ENCODE results near the gene SERPINF2.
"Not testable (repeated sequence)": the region's sequence is repeated elsewhere in the genome, so short reads cannot be mapped to it uniquely, and the experiment has no call there.

SERPINF2 gene

DNA sequence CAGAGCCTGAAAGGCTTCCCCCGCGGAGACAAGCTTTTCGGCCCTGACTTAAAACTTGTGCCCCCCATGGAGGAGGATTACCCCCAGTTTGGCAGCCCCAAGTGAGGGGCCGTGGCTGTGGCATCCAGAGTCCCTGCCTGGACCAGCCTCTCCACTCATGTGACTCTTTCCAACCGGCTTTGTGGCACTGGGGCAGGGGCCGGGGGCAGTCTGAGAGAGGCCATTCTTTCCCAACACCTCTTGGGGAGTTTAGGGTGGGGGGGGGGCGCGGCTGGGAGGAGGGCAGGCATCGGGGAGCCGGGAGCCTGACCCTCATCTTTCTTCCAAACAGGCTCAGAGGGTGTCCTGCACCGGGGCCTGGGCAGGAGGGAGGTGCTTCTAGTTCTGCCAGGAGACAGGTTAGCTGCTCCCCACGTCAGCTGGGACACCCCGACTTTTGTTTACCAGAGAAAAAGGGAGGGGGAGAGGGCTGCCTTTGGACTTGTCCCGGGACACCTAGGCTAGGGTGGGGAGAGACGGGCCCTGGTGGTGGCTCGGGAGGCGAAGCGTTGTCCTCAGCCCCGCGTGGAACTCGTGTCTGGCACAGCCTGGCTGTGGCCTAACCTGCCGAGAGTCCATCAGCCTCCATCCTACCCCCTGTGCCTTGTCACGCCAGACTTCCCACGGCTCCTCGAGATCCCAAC lies 11.9 kb downstream of the SERPINF2 start:
- peaks cover 19% of the 10 kb centered on the region for H3K4me1 Mint-ChIP-seq
- H3K9me3 Mint-ChIP-seq = no peaks in the 10 kb centered on the region
- H3K27ac Mint-ChIP-seq = no peak overlapping the region
- H3K27me3 Mint-ChIP-seq = no peaks in the 10 kb centered on the region
- no peaks in the 10 kb centered on the region for H3K36me3 Mint-ChIP-seq
- DNase-seq (ENCODE audit: low spot score in 2 of 2) = no peak
- H3K4me3 Mint-ChIP-seq = no peak overlapping the region
- no peak for ATAC-seq (ENCODE audit: low read depth)

DNA sequence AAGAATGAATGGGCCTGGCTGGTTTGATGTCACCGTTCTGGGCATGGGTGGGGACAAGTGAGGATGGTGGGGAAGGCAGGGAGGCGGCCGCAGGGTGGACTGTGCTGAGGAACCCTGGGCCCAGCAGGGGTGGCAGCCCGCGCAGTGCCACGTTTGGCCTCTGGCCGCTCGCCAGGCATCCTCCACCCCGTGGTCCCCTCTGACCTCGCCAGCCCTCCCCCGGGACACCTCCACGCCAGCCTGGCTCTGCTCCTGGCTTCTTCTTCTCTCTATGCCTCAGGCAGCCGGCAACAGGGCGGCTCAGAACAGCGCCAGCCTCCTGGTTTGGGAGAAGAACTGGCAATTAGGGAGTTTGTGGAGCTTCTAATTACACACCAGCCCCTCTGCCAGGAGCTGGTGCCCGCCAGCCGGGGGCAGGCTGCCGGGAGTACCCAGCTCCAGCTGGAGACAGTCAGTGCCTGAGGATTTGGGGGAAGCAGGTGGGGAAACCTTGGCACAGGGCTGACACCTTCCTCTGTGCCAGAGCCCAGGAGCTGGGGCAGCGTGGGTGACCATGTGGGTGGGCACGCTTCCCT lies 12.7 kb downstream of the SERPINF2 start:
- Mint-ChIP-seq H3K4me1 (peaks cover 19% of the 10 kb centered on the region), H3K27me3 (no peaks in the 10 kb centered on the region), H3K36me3 (no peaks in the 10 kb centered on the region)

GRCh38 chr17:1755827-1756262 lies 13.2 kb downstream of the SERPINF2 start:
- no peak overlapping the region for H3K27ac Mint-ChIP-seq
- H3K9me3 Mint-ChIP-seq = no peaks in the 10 kb centered on the region

More for the DNA sequence above, 12.7 kb downstream of the SERPINF2 start:
- ATAC-seq (ENCODE audit: low read depth) = no peak
- no peak overlapping the region for H3K4me3 Mint-ChIP-seq
- H3K27ac Mint-ChIP-seq = no peak overlapping the region
- no peaks in the 10 kb centered on the region for H3K9me3 Mint-ChIP-seq
- DNase-seq (ENCODE audit: low spot score in 2 of 2) = no peak

DNA sequence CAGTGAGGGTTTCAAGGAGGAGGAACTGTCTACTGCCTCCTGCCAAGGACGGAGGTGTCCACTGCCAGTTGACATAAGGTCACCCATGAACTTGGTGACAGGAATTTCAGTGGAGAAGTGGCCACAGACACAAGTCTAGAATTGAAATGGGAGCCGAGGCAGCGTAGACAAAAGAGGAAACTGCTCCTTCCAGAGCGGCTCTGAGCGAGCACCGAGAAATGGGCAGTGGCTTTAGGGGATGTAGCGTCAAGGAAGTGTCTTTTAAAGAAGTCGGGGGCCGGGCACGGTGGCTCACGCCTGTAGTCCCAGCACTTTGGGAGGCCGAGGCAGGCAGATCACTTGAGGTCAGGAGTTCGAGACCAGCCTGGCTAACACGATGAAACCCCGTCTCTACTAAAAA lies 16.1 kb downstream of the SERPINF2 start:
- Mint-ChIP-seq H3K9me3 (no peaks in the 10 kb centered on the region), H3K4me1 (peaks cover 23% of the 10 kb centered on the region), H3K4me3 (no peak overlapping the region), H3K36me3 (no peaks in the 10 kb centered on the region), H3K27me3 (no peaks in the 10 kb centered on the region), H3K27ac (peak overlapping the region; percentile 15)
- ATAC-seq (ENCODE audit: low read depth) (peak; percentile 47), DNase-seq (ENCODE audit: low spot score in 2 of 2) (no peak)

More at GRCh38 chr17:1755827-1756262, 13.2 kb downstream of the SERPINF2 start:
- H3K4me3 Mint-ChIP-seq = no peak overlapping the region
- ATAC-seq (ENCODE audit: low read depth) = no peak
- H3K27me3 Mint-ChIP-seq = no peaks in the 10 kb centered on the region
- no peaks in the 10 kb centered on the region for H3K36me3 Mint-ChIP-seq
- DNase-seq (ENCODE audit: low spot score in 2 of 2) = no peak
- H3K4me1 Mint-ChIP-seq = peaks cover 18% of the 10 kb centered on the region

DNA sequence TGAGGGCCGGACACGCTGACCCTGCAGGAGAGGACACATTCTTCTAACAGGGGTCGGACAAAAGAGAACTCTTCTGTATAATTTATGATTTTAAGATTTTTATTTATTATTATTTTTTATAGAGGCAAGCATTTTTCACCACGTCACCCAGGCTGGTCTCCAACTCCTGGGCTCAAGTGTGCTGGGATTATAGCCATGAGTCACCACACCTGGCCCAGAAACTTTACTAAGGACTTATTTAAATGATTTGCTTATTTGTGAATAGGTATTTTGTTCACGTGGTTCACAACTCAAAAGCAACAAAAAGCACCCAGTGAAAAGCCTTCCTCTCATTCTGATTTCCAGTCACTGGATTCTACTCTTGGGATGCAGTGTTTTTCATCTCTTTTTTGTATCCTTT lies 16.9 kb downstream of the SERPINF2 start:
- Mint-ChIP-seq H3K4me1 (peaks cover 29% of the 10 kb centered on the region), H3K9me3 (no peaks in the 10 kb centered on the region), H3K27ac (no peak overlapping the region), H3K4me3 (no peak overlapping the region), H3K27me3 (no peaks in the 10 kb centered on the region), H3K36me3 (no peaks in the 10 kb centered on the region)
- DNase-seq (ENCODE audit: low spot score in 2 of 2) (no peak), ATAC-seq (ENCODE audit: low read depth) (no peak)

GRCh38 chr17:1762233-1762900 lies 19.7 kb downstream of the SERPINF2 start:
- Mint-ChIP-seq H3K4me1 (peaks cover 26% of the 10 kb centered on the region), H3K36me3 (no peaks in the 10 kb centered on the region), H3K4me3 (no peak overlapping the region), H3K9me3 (no peaks in the 10 kb centered on the region), H3K27ac (peak overlapping the region; percentile 77), H3K27me3 (no peaks in the 10 kb centered on the region)
- DNase-seq (ENCODE audit: low spot score in 2 of 2) (no peak), ATAC-seq (ENCODE audit: low read depth) (no peak)

- Mint-ChIP-seq H3K27ac (no peak overlapping the region), H3K36me3 (no peaks in the 10 kb centered on the region), H3K4me3 (peak overlapping the region; percentile 25), H3K4me1 (peaks cover 31% of the 10 kb centered on the region), H3K27me3 (no peaks in the 10 kb centered on the region), H3K9me3 (no peaks in the 10 kb centered on the region)
- ATAC-seq (ENCODE audit: low read depth) (peak; percentile 63), DNase-seq (ENCODE audit: low spot score in 2 of 2) (no peak)
These were observed 20.5 kb downstream of the SERPINF2 start for GRCh38 chr17:1762901-1763898.

DNA sequence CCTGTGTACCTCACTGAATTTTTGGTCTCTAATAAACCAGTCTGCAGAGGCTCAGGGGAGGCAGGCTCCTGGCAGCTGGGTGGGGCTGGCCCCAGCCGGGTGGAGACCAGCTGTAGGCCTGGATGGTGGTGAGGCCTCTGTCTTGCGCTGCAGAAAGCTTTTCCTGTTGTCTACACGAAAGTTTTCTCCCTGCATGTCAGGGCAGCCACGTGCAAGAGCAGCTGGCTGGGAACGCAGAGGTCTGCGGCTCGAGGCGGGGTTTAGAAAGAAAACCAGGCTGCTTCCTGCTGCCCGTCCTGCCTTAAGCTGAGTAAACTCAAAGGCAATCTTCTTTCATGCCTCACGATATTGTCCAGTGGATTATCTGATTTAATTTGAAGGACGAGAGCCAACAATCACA lies 21.6 kb downstream of the SERPINF2 start:
- Mint-ChIP-seq H3K36me3 (no peaks in the 10 kb centered on the region), H3K4me3 (peak overlapping the region; percentile 15)
- DNase-seq (ENCODE audit: low spot score in 2 of 2) = no peak

DNA sequence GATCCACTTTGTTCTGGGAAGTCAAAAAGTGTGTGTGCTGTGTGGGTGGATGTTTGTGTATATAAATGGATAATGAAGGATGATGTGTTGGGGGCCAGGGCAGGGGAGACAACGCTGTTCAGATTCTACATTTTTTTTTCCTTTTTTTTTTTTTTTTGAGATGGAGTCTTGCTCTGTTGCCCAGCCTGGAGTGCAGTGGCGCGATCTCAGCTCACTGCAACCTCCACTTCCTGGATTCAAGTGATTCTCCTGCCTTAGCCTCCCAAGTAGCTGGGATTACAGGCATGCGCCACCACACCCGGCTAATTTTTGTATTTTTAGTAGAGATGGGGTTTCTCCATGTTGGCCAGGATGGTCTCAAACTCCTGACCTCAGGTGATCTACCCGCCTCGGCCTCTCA lies 22.0 kb downstream of the SERPINF2 start:
- not testable (repeated sequence) for ATAC-seq (ENCODE audit: low read depth)

More for the DNA sequence above, 21.6 kb downstream of the SERPINF2 start:
- Mint-ChIP-seq H3K27me3 (no peaks in the 10 kb centered on the region), H3K27ac (peak overlapping the region; percentile 68), H3K4me1 (peaks cover 26% of the 10 kb centered on the region), H3K9me3 (no peaks in the 10 kb centered on the region)
- peak; percentile 74 for ATAC-seq (ENCODE audit: low read depth)

DNA sequence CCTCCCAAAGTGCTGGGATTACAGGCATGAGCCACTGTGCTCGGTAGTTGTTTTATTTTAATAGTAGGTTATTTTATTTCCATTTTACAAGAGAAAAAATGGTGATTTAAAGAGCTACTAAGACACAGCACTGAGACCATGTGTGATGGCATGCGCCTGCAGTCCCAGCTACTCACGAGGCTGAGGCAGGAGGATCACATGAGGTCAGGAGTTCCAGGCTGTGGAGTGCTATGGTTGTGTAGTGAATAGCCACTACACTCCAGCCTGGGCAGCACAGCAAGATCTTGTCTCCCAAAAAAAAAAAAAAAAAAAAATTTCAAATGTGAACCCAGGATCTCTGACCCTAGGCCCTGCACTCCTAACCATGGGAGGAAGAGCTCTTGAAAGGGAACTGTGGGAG lies 22.9 kb downstream of the SERPINF2 start:
- Mint-ChIP-seq H3K27ac (no peak overlapping the region), H3K27me3 (no peaks in the 10 kb centered on the region), H3K36me3 (no peaks in the 10 kb centered on the region), H3K4me3 (no peak overlapping the region), H3K9me3 (no peaks in the 10 kb centered on the region), H3K4me1 (peaks cover 31% of the 10 kb centered on the region)
- no peak for DNase-seq (ENCODE audit: low spot score in 2 of 2)
- no peak for ATAC-seq (ENCODE audit: low read depth)

More for the DNA sequence above, 22.0 kb downstream of the SERPINF2 start:
- not testable (repeated sequence) for H3K27me3 Mint-ChIP-seq; H3K9me3 Mint-ChIP-seq; DNase-seq (ENCODE audit: low spot score in 2 of 2); H3K36me3 Mint-ChIP-seq
- peak overlapping the region; percentile 15 for H3K4me3 Mint-ChIP-seq
- H3K27ac Mint-ChIP-seq = peak overlapping the region; percentile 68
- peaks cover 26% of the 10 kb centered on the region for H3K4me1 Mint-ChIP-seq

- ATAC-seq (ENCODE audit: low read depth) = no peak
- no peak overlapping the region for H3K27ac Mint-ChIP-seq
- no peak for DNase-seq (ENCODE audit: low spot score in 2 of 2)
- peaks cover 34% of the 10 kb centered on the region for H3K4me1 Mint-ChIP-seq
- H3K4me3 Mint-ChIP-seq = no peak overlapping the region
- H3K9me3 Mint-ChIP-seq = no peaks in the 10 kb centered on the region
- no peaks in the 10 kb centered on the region for H3K27me3 Mint-ChIP-seq
- H3K36me3 Mint-ChIP-seq = no peaks in the 10 kb centered on the region
These were observed 23.9 kb downstream of the SERPINF2 start for GRCh38 chr17:1766382-1767135.

DNA sequence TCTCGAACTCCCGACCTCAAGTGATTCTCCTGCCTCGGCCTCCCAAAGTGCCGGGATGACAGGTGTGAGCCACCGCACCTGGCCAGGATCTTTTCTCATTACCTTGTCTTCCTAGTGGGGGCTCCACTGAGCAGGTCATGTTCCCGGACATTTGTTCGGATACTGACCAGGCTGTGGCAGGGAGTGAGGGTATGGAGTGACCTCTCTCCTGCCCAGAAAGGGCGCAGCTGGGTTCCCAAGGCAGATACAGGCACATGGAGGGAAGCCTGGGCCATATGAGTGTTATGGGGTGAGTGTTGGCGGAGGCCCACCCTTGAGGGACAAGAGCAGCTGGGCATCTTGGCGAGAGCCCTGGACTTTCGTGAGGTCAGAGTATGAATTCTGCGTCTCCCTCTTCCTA lies 24.7 kb downstream of the SERPINF2 start:
- no peak overlapping the region for H3K4me3 Mint-ChIP-seq
- peaks cover 29% of the 10 kb centered on the region for H3K4me1 Mint-ChIP-seq
- no peaks in the 10 kb centered on the region for H3K36me3 Mint-ChIP-seq
- ATAC-seq (ENCODE audit: low read depth) (no peak), DNase-seq (ENCODE audit: low spot score in 2 of 2) (no peak)
- H3K27me3 Mint-ChIP-seq = no peaks in the 10 kb centered on the region
- H3K27ac Mint-ChIP-seq = no peak overlapping the region
- no peaks in the 10 kb centered on the region for H3K9me3 Mint-ChIP-seq

- DNase-seq (ENCODE audit: low spot score in 2 of 2) = peak in 1 of 2 donors; percentile 28
- H3K27ac Mint-ChIP-seq = no peak overlapping the region
These were observed 27.3 kb downstream of the SERPINF2 start for GRCh38 chr17:1769822-1770477.

More at GRCh38 chr17:1769822-1770477, 27.3 kb downstream of the SERPINF2 start:
- Mint-ChIP-seq H3K4me1 (peaks cover 14% of the 10 kb centered on the region), H3K27me3 (no peaks in the 10 kb centered on the region), H3K9me3 (no peaks in the 10 kb centered on the region), H3K4me3 (peak overlapping the region; percentile 68), H3K36me3 (no peaks in the 10 kb centered on the region)
- ATAC-seq (ENCODE audit: low read depth) = peak; percentile 58
